Measurements from ENCODE around the gene MAGI1.

Gene MAGI1

GRCh38 chr3:65641777-65642176, 396.9 kb downstream of the MAGI1 start:
- no peak overlapping the region for H3K27ac ChIP-seq (replicated peaks)

GRCh38 chr3:65641045-65641444, 397.7 kb downstream of the MAGI1 start:
- no peak for TF ChIP-seq POLR2AphosphoS5 (IDR thresholded peaks at IDR 0.05; ENCODE audit: low read depth)
- TF ChIP-seq SPI1 (IDR thresholded peaks at IDR 0.05; ENCODE audit: borderline replicate concordance, low read depth): no peak
- no peak for TF ChIP-seq REST (IDR thresholded peaks at IDR 0.05; ENCODE audit: insufficient replicate concordance, low read depth)
- TF ChIP-seq CTCF (IDR thresholded peaks at IDR 0.05; ENCODE audit: insufficient read depth, low read length): no peak
- no peak for TF ChIP-seq GABPA (IDR thresholded peaks at IDR 0.05; ENCODE audit: low read depth)
- Histone ChIP-seq H3K27ac (replicated peaks) (no peak overlapping the region), H3K27me3 (ENCODE audit: insufficient read depth, poor library complexity, severe bottlenecking) (no peaks in the 10 kb centered on the region), H3K4me3 (replicated peaks; ENCODE audit: insufficient read depth, low read length) (no peak overlapping the region)
- DNase-seq (ENCODE audit: low read depth in 1 of 2, low spot score in 1 of 2): no peak

More at GRCh38 chr3:65641777-65642176, 396.9 kb downstream of the MAGI1 start:
- Histone ChIP-seq H3K27me3 (ENCODE audit: insufficient read depth, poor library complexity, severe bottlenecking) (no peaks in the 10 kb centered on the region), H3K4me3 (replicated peaks; ENCODE audit: insufficient read depth, low read length) (no peak overlapping the region)
- no peak for DNase-seq (ENCODE audit: low read depth in 1 of 2, low spot score in 1 of 2)
- no peak for TF ChIP-seq SPI1 (IDR thresholded peaks at IDR 0.05; ENCODE audit: borderline replicate concordance, low read depth)
- TF ChIP-seq REST (IDR thresholded peaks at IDR 0.05; ENCODE audit: insufficient replicate concordance, low read depth): no peak
- no peak for TF ChIP-seq POLR2AphosphoS5 (IDR thresholded peaks at IDR 0.05; ENCODE audit: low read depth)

- TF ChIP-seq SPI1 (IDR thresholded peaks at IDR 0.05; ENCODE audit: borderline replicate concordance, low read depth) (no peak), REST (IDR thresholded peaks at IDR 0.05; ENCODE audit: insufficient replicate concordance, low read depth) (no peak), CTCF (IDR thresholded peaks at IDR 0.05; ENCODE audit: insufficient read depth, low read length) (no peak), POLR2AphosphoS5 (IDR thresholded peaks at IDR 0.05; ENCODE audit: low read depth) (no peak), GABPA (IDR thresholded peaks at IDR 0.05; ENCODE audit: low read depth) (no peak)
- DNase-seq (ENCODE audit: low read depth in 1 of 2, low spot score in 1 of 2): no peak
- H3K4me3 ChIP-seq (replicated peaks; ENCODE audit: insufficient read depth, low read length): no peak overlapping the region
- no peak overlapping the region for H3K27ac ChIP-seq (replicated peaks)
- no peaks in the 10 kb centered on the region for H3K27me3 ChIP-seq (ENCODE audit: insufficient read depth, poor library complexity, severe bottlenecking)
Measured at GRCh38 chr3:65639444-65639843, 399.3 kb downstream of the MAGI1 start.

Data from HL-60 (cell line).